ENCODE results near the gene EEFSEC.

The EEFSEC gene

DNA sequence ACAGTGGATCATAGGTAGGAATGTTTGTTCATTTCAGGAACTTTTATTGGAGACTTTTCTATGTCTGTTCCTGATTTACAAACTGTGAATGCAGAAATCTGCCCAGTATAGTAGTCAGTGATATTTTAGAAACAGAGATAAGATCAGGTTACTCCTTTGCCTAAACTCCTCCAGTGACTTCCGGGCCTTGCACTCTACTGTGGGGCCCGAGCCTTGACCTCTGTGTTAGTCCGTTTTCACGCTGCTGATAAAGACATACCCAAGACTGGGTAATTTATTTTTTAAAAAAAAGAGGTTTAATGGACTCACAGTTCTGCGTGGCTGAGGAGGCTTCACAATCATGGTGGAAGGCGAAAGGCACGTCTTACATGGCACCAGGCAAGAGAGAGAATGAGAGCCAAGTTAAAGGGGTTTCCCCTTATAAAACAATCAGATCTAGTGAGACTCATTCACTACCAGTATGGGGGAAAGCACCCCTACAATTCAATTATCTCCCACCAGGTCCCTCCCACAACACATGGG, 186.3 kb downstream of the EEFSEC start:
- no peak for DNase-seq

DNA sequence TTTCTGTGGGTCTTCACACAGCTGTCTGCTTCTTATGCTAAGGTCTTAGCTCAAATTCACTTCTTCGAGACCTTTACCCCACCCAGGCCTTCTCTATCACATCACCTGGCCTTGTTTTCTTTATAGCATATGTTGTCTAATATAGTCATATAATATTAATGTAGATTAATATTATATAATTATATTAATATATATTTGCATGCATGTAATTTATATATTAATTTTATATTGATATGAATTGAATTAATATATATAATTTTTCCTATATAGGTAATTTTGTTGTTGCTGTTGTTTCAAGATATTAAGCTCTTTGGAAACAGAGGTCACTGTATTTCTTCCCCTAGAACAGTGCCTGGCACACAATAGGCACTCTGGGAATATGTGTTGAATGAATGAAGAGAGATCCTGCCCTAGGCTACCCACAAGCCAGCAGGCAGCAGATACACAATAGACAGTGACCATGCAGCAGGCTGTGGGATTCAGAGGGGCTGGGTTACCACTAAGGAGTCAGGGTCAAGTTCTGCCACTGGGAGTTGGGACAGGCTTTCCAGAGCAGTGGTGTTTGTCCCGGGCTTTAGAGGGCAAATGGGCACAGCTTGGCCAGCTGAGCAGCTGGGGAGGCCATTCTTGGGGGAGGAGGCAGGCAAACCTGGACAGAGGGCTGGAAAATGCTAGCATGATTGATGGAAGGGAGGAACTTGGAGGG, 187.1 kb downstream of the EEFSEC start:
- no peak for DNase-seq

DNA sequence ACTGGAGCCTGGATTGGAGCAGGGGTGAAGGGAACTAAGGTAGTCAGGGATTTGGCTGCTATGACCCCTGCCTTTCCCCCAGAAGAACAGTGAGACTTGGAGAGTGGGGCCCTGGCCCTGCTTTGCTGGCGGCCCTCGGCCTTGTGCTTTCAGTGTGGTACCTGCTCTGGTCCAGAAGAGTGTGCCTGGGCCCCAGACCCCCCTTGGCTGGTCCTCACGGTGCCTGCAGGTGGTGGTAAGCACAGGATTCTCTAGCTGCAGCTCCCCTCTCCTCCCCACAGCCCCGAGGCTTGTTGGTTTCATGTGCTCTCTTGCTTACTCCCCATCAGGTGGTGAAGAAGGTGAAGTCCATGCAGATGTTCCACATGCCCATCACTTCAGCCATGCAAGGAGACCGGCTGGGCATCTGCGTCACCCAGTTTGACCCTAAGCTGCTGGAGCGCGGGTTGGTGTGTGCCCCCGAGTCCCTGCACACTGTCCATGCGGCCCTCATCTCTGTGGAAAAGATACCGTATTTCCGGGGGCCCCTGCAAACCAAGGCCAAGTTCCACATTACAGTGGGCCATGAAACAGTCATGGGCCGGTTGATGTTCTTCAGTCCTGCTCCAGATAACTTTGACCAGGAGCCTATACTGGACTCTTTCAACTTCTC, 187.7 kb downstream of the EEFSEC start:
- DNase-seq: no peak

GRCh38 chr3:128341659-128342395, 188.5 kb downstream of the EEFSEC start:
- no peak for DNase-seq

GRCh38 chr3:128342701-128343180, 189.5 kb downstream of the EEFSEC start:
- DNase-seq: no peak

DNA sequence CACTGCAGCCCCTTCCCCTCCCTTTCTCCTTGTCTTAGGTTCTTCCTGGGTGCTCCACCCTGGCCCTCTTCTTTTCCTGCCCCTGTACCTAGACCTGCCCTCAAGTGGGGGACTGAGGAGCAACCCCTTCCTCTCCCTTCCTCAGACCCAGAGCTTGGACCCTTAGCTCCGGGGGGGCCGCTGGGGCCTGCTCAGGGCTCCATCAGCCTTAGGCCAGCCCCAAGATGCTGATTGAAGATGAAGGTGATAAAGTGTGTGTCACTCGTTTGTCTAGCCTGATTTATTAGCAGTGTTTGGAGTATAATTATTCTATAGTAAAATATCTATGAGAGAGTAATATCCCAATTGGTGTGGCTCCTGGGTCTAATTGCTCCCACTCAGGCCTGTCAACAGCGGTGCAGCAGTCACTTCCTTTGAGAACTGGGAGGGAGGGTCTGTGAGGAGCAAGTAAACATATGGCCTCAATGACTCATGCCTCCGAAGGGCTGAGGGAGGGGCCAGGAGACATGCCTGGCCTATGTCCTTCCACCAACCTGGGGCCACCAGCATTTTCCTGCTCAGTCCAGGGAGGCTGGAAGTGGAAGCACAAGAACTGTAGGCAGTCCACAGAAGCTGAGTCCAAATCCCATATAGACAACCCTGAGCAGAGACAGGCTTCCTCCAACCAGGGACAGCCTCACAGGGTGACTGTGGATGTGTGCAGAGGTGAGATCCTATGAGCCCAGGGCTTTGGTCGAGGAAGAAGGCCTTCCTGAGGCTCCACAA, 190.2 kb downstream of the EEFSEC start:
- no peak for DNase-seq

DNA sequence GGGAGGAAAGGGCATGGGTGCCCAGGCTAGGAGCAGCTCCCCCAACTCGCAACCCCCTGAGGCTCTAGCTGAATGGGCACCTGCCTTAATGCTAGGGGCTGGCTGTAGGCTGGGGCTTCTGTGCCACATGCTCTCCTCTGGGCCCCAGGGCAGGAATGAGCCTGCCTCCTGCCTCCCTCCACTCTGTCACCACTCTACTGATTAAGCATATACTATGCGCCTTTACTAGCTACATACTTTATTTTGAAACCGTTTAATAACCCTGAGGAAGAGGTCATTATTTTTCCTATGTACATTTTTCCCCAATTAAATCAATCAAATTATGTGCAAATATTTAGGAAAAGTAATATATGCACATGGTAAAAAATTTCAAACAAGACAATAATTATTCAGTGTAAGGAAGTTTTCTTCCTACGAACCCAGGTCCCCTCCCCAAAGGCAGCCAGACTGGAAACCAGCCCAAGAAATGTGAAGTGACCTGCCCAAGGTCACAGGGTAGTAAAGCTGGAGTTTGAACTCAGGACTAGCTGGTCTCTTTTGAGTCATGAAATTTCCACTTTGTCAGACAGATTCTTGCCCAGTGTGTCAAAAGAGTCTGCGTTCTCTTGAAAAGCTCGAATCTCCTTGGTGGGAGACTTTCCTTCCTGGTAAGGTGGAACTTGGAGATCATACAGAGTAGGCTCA, 190.9 kb downstream of the EEFSEC start:
- no peak for DNase-seq

DNA sequence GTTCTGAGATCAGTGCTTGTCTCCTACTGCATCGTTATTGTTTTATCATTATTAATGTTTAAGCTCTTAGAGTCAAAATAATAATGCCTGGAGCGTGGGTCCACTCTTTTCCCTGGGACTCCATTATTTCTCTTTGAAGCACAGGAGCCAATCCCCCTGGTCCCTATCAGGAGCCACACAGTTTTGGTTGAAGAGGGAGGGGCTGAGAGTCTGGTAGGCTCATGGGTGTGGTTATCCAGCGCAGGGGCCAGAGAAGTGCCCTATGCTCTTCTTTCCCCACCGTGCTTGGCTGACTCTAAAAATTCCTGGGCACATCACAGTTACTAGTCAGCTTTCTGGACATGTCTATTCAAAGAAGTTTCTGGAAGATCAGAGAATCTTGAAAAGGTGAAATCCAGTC, 191.9 kb downstream of the EEFSEC start:
- no peak for DNase-seq

- DNase-seq: no peak
Measured at GRCh38 chr3:128346562-128346961, 193.3 kb downstream of the EEFSEC start.

DNA sequence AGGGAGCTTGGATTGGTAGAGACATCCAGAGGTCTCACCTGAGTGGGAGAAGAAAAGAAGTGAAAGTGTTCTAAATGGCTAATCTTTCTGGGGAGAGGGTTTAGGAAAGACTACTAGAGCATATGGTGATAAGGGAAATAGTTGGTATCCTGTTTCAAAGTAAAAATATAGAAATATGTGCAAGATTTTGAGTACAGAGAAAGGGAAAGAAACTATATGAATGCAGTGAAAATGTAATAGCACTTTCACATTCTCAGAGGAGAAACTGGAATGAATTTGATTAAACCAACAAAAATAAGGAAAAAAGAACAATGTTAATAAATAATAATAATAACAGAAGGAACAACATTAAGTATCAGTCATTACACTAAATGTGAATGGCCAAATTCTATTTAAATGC, 194.0 kb downstream of the EEFSEC start:
- no peak for DNase-seq

DNA sequence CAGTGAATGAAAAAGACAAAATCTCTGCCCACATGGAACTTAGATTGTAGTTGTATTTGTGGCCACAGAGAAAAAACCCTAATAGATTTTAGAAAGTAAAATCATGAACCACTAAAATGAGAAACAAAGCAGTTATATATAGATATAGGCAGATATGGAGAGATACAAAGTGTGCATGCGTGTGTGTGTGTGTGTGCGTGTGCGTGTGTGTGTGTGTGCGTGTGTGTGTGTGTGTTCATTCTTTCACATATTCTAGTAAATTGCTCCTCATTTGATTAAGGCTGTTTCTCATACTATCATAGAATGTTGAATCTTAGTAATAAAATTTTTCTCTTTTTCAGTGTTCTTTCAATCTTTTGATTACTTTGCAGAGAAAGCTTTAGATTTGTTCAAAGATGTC, 194.8 kb downstream of the EEFSEC start:
- no peak for DNase-seq

GRCh38 chr3:128348805-128349531, 195.7 kb downstream of the EEFSEC start:
- no peak for DNase-seq

DNA sequence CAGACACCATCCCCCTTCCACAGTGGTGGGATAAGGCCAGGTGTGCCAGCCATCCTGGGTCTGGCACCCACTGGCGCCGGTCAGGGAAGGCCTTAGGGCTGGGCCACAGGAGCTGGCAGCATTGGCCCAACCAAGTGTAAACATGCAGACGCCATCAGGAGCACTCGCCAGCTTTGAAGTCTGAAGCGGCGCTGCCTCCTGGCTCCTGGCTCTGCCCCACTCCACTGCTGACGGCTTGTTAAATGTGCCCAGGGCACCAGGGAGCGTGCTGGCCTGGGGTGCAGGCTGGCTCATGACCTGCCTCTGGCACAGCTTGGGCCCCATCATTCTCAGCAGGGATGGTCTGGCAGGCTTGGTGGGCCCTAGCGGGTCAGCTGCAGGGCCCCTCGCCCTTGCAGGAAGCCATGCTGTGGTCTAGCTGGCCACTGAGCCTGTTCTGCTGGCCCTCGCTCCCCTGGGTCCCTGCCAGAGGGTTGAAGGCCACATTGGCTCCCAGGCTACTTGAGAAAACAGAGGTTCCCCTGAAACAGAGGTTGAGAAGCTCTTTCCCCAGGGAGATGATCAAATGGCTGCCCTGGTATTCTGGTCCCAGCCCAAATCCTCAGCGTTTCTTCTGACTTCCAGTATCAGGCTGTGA, 196.8 kb downstream of the EEFSEC start:
- no peak for DNase-seq

DNA sequence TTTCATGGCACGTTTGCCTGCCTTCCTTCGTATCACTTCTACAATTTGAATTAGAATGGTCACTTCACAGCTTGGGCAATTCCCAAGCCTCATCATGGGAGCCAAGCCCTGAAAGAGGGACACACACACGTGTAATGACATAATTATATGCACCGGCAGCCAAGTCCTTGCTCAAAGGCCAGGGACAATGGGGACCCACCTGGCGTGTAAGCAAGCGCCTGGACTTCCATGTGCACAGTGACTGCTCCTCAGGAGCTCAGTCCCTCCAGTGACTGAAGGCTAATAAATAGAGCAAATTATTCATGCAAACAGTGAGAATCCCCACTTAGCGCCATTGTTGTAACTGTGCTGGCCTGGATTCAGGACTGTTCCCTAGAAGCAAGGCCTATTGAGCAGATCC, 198.3 kb downstream of the EEFSEC start:
- DNase-seq: no peak

DNA sequence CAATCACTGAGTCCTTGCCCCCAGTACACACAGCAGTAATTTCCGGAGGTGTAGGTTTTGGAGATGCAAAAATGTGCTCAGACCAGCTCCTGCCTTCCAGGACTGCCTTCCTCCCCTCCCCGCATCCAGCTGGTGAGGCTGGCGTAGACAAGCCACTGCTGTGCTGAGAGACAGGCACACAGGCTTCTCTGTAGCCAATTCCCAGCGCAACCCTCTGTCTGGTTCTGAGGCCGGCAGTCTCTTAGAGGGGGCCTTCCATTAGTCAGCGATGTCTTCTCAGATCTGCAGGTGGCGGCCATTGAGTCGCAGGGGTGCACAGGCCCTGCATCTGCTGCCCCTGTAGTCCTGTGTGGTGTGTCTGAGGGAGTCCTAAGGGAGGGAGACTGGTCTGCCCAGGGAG, 199.0 kb downstream of the EEFSEC start:
- no peak for DNase-seq

GRCh38 chr3:128353361-128353965, 200.2 kb downstream of the EEFSEC start:
- no peak for DNase-seq

GRCh38 chr3:128353991-128354687, 200.9 kb downstream of the EEFSEC start:
- no peak for DNase-seq

DNA sequence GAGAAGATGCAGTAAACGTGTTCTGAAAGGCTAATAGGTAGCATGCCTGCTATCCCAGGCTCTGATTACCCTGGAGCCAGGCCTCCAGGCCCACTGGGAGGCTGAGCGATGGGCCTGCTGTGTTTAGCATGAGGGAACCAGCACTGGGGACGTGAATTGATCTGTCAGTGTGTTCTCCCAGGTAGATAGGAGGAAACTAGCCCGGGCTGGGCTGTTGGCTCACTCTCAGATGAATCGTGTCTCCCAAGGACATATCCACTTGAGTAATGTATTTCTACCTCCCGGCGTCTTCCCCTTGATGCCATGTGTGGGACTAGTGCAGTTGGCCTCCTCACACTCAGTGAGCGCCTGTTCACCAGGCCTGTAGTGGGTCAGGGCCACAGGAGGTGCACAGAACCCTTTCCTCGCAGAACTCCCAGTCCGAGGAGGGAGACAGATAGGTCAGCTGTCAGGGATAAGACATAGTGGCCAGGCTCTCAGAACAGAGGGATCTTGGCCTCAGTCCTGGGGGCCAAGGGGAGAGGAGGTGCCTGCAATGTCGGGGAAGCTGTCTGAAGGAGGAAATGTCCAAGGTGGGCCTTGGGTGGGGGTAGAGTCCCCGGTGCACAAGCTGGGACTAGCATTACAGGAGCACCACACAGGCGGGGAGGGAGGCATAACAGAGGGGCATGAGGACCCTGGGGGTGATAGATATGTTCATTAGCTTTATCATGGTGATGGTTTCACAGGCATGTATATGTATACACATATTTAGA, 201.7 kb downstream of the EEFSEC start:
- no peak for DNase-seq

GRCh38 chr3:128355543-128355919, 202.2 kb downstream of the EEFSEC start:
- no peak for DNase-seq

Measured in T-helper 9 cell (primary cell).